ENCODE results near the gene PRG2.

The PRG2 gene

GRCh38 chr11:57409321-57410100 is 19.1 kb upstream of the PRG2 start:
- no peak for TF ChIP-seq CTCF (IDR thresholded peaks at IDR 0.05; ENCODE audit: control insufficient read depth, extremely low read depth, insufficient read depth)
- no peak for DNase-seq (ENCODE audit: low read depth)
- H3K4me3 ChIP-seq (ENCODE audit: low read depth, low read length): no peak overlapping the region

GRCh38 chr11:57408771-57409170 is 18.3 kb upstream of the PRG2 start:
- TF ChIP-seq CTCF (IDR thresholded peaks at IDR 0.05; ENCODE audit: control insufficient read depth, extremely low read depth, insufficient read depth): no peak

DNA sequence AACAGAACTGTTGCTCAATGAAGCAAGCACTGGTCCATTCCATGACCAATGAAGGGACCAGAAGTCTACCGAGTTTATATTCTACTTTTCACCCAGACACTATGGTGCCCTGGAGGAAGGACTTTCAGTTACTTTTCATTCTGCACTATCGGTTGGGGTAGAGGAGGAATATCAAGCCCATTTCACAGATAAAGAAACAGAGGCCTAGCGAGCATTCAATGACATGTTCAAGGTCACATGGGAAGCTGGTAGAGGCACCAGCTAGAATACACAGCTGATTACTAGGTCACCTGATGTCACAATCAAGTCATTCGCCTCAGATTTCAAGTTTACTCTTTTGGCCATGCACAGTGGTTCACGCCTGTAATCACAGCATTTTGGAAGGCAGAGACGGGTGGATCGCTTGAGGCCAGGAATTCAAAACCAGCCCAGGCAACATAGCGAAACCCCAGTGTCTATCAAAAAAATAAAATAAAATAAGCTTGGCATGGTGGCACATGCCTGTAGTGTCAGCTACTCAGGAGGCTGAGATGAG is 17.6 kb upstream of the PRG2 start:
- TF ChIP-seq CTCF (IDR thresholded peaks at IDR 0.05; ENCODE audit: control insufficient read depth, extremely low read depth, insufficient read depth): no peak
- H3K4me3 ChIP-seq (ENCODE audit: low read depth, low read length): no peak overlapping the region
- DNase-seq (ENCODE audit: low read depth): no peak

More at GRCh38 chr11:57408771-57409170, 18.3 kb upstream of the PRG2 start:
- DNase-seq (ENCODE audit: low read depth): no peak
- no peak overlapping the region for H3K4me3 ChIP-seq (ENCODE audit: low read depth, low read length)

- DNase-seq (ENCODE audit: low read depth): no peak
Observed at GRCh38 chr11:57407010-57407920, 16.8 kb upstream of the PRG2 start.

DNA sequence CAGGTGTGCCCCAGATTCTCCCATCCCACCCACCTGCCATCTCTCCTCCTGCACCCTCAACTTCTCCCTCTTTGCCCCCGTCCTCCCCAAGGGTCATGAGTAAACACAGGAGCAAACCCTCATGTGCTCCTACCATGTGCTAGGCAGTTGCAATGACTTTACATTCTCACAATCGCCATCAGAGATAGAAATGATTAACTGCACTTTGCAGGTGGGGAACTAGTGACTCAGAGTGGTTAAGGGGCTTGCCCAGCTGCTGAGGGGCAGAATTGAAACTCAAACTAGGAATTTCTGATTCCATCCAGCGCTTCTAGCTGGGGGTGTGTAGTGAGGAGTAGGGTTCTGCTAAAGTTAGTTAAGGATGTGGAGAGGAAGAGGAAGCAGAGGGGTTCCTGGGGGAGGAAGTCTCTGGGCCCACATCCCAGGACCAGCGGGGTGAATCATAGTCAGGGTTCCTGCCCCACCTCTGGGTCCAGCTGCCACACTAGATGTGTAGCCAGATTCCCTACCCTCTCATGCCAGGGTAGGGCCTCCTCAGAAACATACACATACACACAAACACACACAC is 16.0 kb upstream of the PRG2 start:
- H3K4me3 ChIP-seq (ENCODE audit: low read depth, low read length): no peak overlapping the region
- no peak for DNase-seq (ENCODE audit: low read depth)
- no peak for TF ChIP-seq CTCF (IDR thresholded peaks at IDR 0.05; ENCODE audit: control insufficient read depth, extremely low read depth, insufficient read depth)

More at GRCh38 chr11:57407010-57407920, 16.8 kb upstream of the PRG2 start:
- no peak for TF ChIP-seq CTCF (IDR thresholded peaks at IDR 0.05; ENCODE audit: control insufficient read depth, extremely low read depth, insufficient read depth)
- no peak overlapping the region for H3K4me3 ChIP-seq (ENCODE audit: low read depth, low read length)

- H3K4me3 ChIP-seq (ENCODE audit: low read depth, low read length): no peak overlapping the region
- no peak for TF ChIP-seq CTCF (IDR thresholded peaks at IDR 0.05; ENCODE audit: control insufficient read depth, extremely low read depth, insufficient read depth)
- no peak for DNase-seq (ENCODE audit: low read depth)
Observed at GRCh38 chr11:57405271-57405860, 14.9 kb upstream of the PRG2 start.

Measured in LNCaP clone FGC (cell line).